NCI-H748 (cell line): ENCODE results near the gene PARP3.

Source experiments
- DNase-seq: peaks from one replicate; lab custom pipeline; 2025; ENCODE audit not compliant: unreplicated experiment; lab: John Stamatoyannopoulos, UW

The PARP3 gene

GRCh38 chr3:51947215-51947900 lies 5.2 kb downstream of the PARP3 start:
- DNase-seq, result no peak

GRCh38 chr3:51948016-51948580 lies 5.9 kb downstream of the PARP3 start:
- DNase-seq, result no peak

GRCh38 chr3:51949121-51949520 lies 7.0 kb downstream of the PARP3 start:
- DNase-seq, result no peak

- DNase-seq, result no peak
Measured at GRCh38 chr3:51950899-51951298, 8.7 kb downstream of the PARP3 start.

DNA sequence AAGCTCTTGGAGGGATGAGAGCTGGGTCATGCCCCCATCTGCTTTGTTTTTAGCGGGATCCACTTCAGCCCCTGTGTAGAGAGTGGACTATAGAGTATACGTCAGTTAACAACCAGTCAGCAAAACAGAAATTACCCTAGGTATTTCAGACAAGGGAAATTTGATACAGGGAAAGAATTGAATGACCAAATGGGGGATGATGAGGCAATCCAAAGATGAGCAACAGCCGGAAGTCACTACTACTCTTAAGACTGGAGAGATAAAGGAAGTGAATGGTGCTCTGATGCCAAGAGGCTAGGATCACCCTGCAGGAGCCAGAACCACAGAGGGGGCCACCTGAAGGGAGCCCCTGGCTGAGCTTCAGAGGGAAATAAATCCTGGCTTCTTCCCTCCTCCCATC lies 11.3 kb downstream of the PARP3 start:
- peak; percentile 42 for DNase-seq

- no peak for DNase-seq
Measured at GRCh38 chr3:51954105-51954504, 11.9 kb downstream of the PARP3 start.

DNA sequence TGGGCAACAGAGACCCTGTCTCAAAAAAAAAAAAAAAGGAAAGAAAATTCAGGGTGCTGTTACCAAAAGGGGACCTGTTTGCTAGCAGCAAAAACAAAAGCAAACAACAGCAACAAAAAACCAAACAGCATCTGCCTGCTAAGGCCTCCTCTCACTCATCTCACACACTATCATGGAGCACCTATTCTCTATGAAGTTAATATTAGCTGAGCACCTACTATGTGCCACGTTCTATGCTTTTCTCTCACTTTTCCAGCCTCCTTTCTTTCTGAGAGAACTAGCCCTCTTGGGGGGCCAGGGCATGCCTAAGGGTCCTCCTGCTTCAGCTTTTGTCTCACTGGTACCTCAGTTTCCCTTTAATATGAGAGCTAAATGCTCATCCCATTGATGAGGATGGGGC lies 12.6 kb downstream of the PARP3 start:
- no peak for DNase-seq

GRCh38 chr3:51955175-51955892 lies 13.2 kb downstream of the PARP3 start, which contains the start of gene GPR62:
GPR62 (plus strand) TSS chr3:51955381; CDS start chr3:51955653, 272 bp downstream.
- DNase-seq, result peak; percentile 66

- peak; percentile 66 for DNase-seq
Measured at GRCh38 chr3:51955893-51956770, 14.0 kb downstream of the PARP3 start.

DNA sequence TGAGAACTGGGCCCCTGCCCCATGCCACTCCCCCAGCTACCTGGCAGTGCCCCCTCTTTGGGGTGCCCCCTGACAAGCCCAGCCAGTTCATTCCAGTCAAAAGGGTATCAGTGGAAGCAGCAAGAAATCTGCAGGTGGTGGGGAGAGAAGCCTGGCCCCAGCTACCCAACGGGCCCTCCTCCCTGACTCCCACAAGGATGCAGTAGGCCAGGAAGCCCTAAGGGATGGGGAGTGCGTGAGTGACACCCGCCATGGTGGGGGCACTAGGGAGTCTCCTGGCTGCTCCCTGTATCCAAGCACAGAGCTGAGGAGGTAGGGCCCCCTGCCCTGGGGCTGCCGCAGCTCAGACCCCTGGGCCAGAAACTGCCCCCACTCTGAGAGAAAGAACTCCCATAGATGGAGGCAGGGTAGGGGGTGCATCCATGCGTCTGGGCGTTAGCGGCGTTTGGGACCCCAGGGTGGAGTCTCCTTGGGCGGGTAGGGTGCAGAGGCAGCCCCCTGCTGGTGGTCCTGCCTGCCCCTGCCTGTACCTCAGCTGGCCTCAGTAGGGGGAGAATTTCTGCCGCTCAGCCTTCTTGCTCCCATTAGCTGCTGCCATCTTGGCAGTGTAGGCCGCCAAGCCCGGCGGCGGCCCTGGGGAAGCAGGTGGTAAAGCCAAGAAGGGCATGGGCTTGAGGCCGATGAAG lies 15.5 kb downstream of the PARP3 start:
- DNase-seq, result no peak

DNA sequence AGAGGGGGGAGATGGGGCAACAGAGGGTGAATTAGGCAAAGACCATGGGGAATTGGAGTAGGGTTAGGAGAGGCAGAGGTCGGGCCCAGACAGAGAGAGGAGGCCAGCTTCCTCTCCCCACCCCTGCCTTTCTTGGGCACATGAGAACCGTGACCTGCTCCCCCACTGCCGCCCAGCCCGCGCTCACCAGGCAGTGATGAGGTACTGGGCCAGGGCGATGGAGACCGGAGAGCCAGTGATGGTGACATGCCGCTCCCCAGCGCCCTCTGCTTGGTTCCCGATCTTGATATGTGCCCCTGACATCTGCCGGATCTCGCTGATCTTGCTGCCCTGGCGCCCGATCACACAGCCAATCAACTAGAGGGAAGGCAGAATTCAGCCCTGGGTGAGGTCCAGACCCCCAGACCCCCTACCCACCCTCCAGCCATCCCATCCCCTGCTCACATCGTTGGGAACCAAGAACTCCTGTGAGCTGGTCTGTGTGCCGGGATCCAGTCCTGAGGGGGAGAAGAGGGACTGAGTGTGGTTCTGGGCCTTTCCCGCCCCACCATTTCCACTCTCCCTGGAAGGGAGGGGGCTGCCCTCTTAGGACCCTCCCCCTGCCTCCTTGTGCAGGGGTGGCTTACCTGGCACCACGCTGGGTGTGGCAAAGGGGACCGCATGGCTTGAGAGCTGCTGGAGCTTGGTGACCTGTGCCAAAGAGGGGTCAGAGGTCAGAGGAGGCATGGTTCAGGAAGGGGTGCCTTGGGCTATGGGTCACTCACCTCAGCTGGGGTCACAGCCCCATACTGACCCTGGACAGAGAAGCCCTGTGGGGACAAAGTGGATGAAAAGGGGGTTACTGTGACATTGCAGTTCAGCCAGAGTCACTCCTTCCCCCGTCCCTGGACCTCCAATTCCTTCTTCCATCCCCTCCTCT lies 16.7 kb downstream of the PARP3 start:
- DNase-seq, result no peak

- DNase-seq, result no peak
Measured at GRCh38 chr3:51959651-51960050, 17.5 kb downstream of the PARP3 start.

DNA sequence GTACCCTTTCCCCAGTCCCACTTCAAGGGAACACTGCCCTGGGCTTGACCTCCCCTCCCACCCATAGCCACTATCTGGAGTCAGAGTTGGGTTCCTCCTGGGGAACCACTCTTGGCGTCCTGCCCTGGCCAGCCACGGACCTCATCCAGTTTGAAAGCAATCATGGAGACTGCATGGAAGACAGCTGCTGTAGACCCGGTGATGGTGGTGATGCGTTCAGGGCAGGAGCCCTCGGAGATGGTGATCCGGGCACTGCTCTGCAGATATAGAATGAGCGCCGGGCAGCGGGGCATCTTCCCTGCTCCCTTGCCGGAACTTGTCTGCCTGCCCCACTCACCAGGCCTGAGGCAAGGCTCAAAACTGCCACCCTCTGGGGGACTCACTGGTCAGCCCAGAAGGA lies 18.2 kb downstream of the PARP3 start:
- no peak for DNase-seq

- DNase-seq, result no peak
Measured at GRCh38 chr3:51961011-51961410, 18.8 kb downstream of the PARP3 start.

- no peak for DNase-seq
Measured at GRCh38 chr3:51961602-51962569, 19.7 kb downstream of the PARP3 start.

DNA sequence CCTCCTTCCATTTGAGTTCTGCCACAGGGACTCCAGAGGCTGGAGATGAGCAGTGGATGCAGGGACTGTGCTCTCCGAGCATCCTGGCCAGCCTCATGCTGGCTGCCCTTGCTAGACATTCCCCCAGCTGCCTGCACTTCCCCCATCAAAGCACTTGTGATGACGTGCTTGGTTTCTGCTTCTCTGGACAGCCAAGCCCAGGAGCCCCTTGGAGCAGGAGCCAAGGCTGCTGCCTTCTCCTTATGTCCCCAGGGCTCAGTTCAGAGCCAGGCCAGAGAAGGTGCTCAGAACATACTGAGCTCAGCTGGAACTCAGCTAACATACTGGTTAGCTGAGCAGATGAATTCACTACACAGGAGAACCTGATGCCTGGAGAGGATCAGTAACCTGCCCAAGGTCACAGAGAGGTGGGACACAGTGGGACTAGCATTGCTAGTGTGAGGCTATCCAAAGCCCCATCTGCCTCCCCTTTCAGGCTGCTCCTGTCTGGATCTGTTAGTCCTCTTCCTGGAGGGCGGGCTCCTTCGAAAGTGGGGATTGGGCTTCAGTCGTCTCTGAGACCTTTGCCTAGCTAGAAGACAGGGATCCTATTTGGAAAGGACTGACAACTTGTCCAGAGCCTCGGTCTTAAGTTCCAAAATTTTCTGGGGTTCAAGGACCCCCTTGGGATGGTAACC lies 20.8 kb downstream of the PARP3 start:
- DNase-seq, result no peak

DNA sequence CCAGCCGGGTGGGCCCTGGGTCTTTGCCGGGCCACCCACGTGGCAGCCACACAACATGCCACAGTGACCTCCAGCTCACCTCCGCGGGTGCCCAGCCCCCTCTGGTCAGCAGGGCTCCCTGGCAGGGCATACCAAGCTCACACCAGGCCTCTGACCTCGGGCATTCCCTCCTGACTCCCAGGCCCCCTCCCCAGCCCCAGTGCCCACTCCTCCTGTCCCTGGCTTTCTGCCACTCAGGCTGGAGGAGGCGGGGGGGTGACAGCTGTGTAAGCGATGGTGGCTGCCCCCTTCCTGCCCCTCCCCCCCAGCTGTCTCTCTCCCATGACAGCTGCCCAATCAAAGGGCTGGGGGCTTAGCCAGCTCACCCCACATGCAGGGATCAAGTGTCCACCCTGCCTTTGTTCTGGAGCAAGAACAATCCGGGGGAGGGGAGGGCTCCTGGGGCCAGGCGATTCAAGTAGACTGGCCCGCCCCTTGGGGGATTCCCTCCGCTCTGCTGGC lies 21.8 kb downstream of the PARP3 start:
- peak; percentile 57 for DNase-seq

- DNase-seq, result peak; percentile 27
Measured at GRCh38 chr3:51964521-51964920, 22.4 kb downstream of the PARP3 start.
